G401 (cell line): ENCODE data around the gene RPA1. TPM values are rescaled to one million over a fixed set of nuclear protein-coding genes. Genes with fewer than 3 reads are reported as not detected.
A peak's percentile ranks its signal among the peaks of the same experiment; 100 is the strongest.
"Not testable (repeated sequence)": the region's sequence is repeated elsewhere in the genome, so short reads cannot be mapped to it uniquely, and the experiment has no call there.

Experiments
- DNase-seq: peaks from one replicate; pipeline ENCODE4 v3.0.0-alpha.2; 2015; ENCODE audit warnings: low spot score
- in situ Hi-C: cut with HindIII; loops from 2 replicates; pipeline ENCODE4 v1.10.0; 2016; ENCODE audit warnings: low sequenced_read_pairs, mixed read lengths
- total RNA-seq: library from RNA; depleted of rRNA; stranded (reverse); fragments of >200 nt; shearing (Covaris generic); gene quantifications from 2 replicates; pipeline ENCODE4 v1.2.3, GENCODE V29; 2014

RPA1 gene
- total RNA-seq, 1 experiment from 2014 or later = 102 TPM

GRCh38 chr17:1871756-1872155 is 42.0 kb downstream of the RPA1 start:
- DNase-seq = no peak
- in situ Hi-C loops = no loop called here

- in situ Hi-C loops = no loop called here
- DNase-seq = no peak
These were observed 42.4 kb downstream of the RPA1 start for GRCh38 chr17:1872254-1872653.

GRCh38 chr17:1872976-1873375 is 43.2 kb downstream of the RPA1 start:
- in situ Hi-C loops = no loop called here

GRCh38 chr17:1873418-1873817 is 43.6 kb downstream of the RPA1 start:
- in situ Hi-C loops = no loop called here

More at GRCh38 chr17:1872976-1873375, 43.2 kb downstream of the RPA1 start:
- DNase-seq = no peak

GRCh38 chr17:1875597-1875996 is 45.8 kb downstream of the RPA1 start:
- in situ Hi-C loops = loop anchor here (25.0 kb wide), 1 partner anchor 162 kb away; the partner anchor contains the start of genes DPH1, OVCA2 and RTN4RL1
- DNase-seq = no peak

More at GRCh38 chr17:1873418-1873817, 43.6 kb downstream of the RPA1 start:
- DNase-seq = no peak

GRCh38 chr17:1878419-1879121 is 48.8 kb downstream of the RPA1 start:
- in situ Hi-C loops = loop anchor here (25.0 kb wide), 1 partner anchor 159 kb away; the partner anchor contains the start of genes DPH1, OVCA2 and RTN4RL1

GRCh38 chr17:1880851-1881630 is 51.2 kb downstream of the RPA1 start:
- in situ Hi-C loops = loop anchor here (25.0 kb wide), 1 partner anchor 156 kb away; the partner anchor contains the start of genes DPH1, OVCA2 and RTN4RL1
- DNase-seq = no peak

More at GRCh38 chr17:1878419-1879121, 48.8 kb downstream of the RPA1 start:
- DNase-seq = no peak

- DNase-seq = peak; percentile 68
- in situ Hi-C loops = loop anchor here (25.0 kb wide), 1 partner anchor 154 kb away; the partner anchor contains the start of genes DPH1, OVCA2 and RTN4RL1
These were observed 53.0 kb downstream of the RPA1 start for GRCh38 chr17:1882836-1883235.

GRCh38 chr17:1883536-1883935 is 53.7 kb downstream of the RPA1 start:
- no peak for DNase-seq
- in situ Hi-C loops = loop anchor here (25.0 kb wide), 1 partner anchor 154 kb away; the partner anchor contains the start of genes DPH1, OVCA2 and RTN4RL1

GRCh38 chr17:1888741-1889140 is 58.9 kb downstream of the RPA1 start:
- DNase-seq = no peak
- in situ Hi-C loops = loop anchor here (25.0 kb wide), 1 partner anchor 149 kb away; the partner anchor contains the start of genes DPH1, OVCA2 and RTN4RL1

GRCh38 chr17:1890758-1891450 is 61.1 kb downstream of the RPA1 start:
- in situ Hi-C loops = loop anchor here (25.0 kb wide), 1 partner anchor 146 kb away; the partner anchor contains the start of genes DPH1, OVCA2 and RTN4RL1
- no peak for DNase-seq

- in situ Hi-C loops = loop anchor here (25.0 kb wide), 1 partner anchor 142 kb away; the partner anchor contains the start of genes DPH1, OVCA2 and RTN4RL1
These were observed 65.0 kb downstream of the RPA1 start for GRCh38 chr17:1894753-1895339.

GRCh38 chr17:1895479-1895878 is 65.7 kb downstream of the RPA1 start:
- in situ Hi-C loops = loop anchor here (25.0 kb wide), 1 partner anchor 142 kb away; the partner anchor contains the start of genes DPH1, OVCA2 and RTN4RL1
- DNase-seq = not testable (repeated sequence)

More at GRCh38 chr17:1894753-1895339, 65.0 kb downstream of the RPA1 start:
- DNase-seq = no peak

GRCh38 chr17:1896243-1897104 is 66.7 kb downstream of the RPA1 start:
- in situ Hi-C loops = loop anchor here (25.0 kb wide), 1 partner anchor 141 kb away; the partner anchor contains the start of genes DPH1, OVCA2 and RTN4RL1
- no peak for DNase-seq

GRCh38 chr17:1897105-1897656 is 67.4 kb downstream of the RPA1 start:
- DNase-seq = no peak
- in situ Hi-C loops = loop anchor here (25.0 kb wide), 1 partner anchor 140 kb away; the partner anchor contains the start of genes DPH1, OVCA2 and RTN4RL1

- no peak for DNase-seq
- in situ Hi-C loops = loop anchor here (25.0 kb wide), 1 partner anchor 139 kb away; the partner anchor contains the start of genes DPH1, OVCA2 and RTN4RL1
These were observed 68.5 kb downstream of the RPA1 start for GRCh38 chr17:1898332-1898731.

- in situ Hi-C loops = loop anchor here (25.0 kb wide), 1 partner anchor 138 kb away; the partner anchor contains the start of genes DPH1, OVCA2 and RTN4RL1
These were observed 69.1 kb downstream of the RPA1 start for GRCh38 chr17:1898872-1899271.

More at GRCh38 chr17:1898872-1899271, 69.1 kb downstream of the RPA1 start:
- DNase-seq = no peak
